Colonic mucosa (tissue), 4 donors: ENCODE results near the gene ZCCHC24. TPM values are rescaled to one million over a fixed set of nuclear protein-coding genes. Genes with fewer than 3 reads are reported as not detected.

Experiments
- DNase-seq: peaks from one replicate; pipeline ENCODE4 v3.0.0-alpha.2; 2020
- H3K27ac ChIP-seq: fragments of 200-600 bp; one replicate; pipeline ENCODE4 v1.8.0; 2021
- H3K27me3 ChIP-seq: fragments of 200-600 bp; one replicate; pipeline ENCODE4 v1.8.0; 2021
- H3K36me3 ChIP-seq: fragments of 200-600 bp; one replicate; pipeline ENCODE4 v1.8.0; 2021
- H3K4me1 ChIP-seq: fragments of 200-600 bp; one replicate; pipeline ENCODE4 v1.8.0; 2021; ENCODE audit warnings: mild to moderate bottlenecking
- H3K4me3 ChIP-seq: fragments of 200-600 bp; one replicate; pipeline ENCODE4 v1.8.0; 2021
- H3K9ac ChIP-seq, 2 donors: one replicate each; pipeline ENCODE4 v1.7.0; 2013; ENCODE audit warnings: control low read depth in 2 of 2, low read depth in 2 of 2, low read length in 2 of 2
- H3K9me3 ChIP-seq: fragments of 200-600 bp; one replicate; pipeline ENCODE4 v1.8.0; 2021
- CTCF ChIP-seq: fragments of 200-600 bp; IDR thresholded peaks from one replicate; pipeline ENCODE4 v1.8.0; 2022; ENCODE audit warnings: antibody characterized with exemption, mild to moderate bottlenecking
- intact Hi-C: fragments of 100-400 bp; cut with DNase I; formaldehyde crosslinking; loops from one replicate; pipeline ENCODE4 v1.14.1; 2022
- total RNA-seq, 2 donors: library from RNA; stranded (reverse); fragmentation: NEBNext Ultra II Directional in 1 of 2; extraction: Animal tissue kit (Norgen Biotek cat#: 25700) in 1 of 2; gene quantifications; one replicate each; pipeline ENCODE4 v1.2.1, GENCODE V29; 2021
- donor health status: healthy.
- donor health status: DM: no; HTN: no; CAD: no.
- donor health status: DM: no; HTN: no; CAD: no.

The ZCCHC24 gene
- total RNA-seq, 2 donors from 2014 or later, result 4.6 to 19.1 TPM

- no peaks in the 10 kb centered on the region for H3K9me3 ChIP-seq
- DNase-seq, result no peak
- no peak overlapping the region for H3K4me3 ChIP-seq
- TF ChIP-seq CTCF, result no peak
- H3K27ac ChIP-seq, result peak overlapping the region; percentile 60
- H3K27me3 ChIP-seq, result no peaks in the 10 kb centered on the region
- intact Hi-C loops, result no loop called here
- H3K9ac ChIP-seq, result no peak overlapping the region
- peaks cover 3% of the 10 kb centered on the region for H3K4me1 ChIP-seq
- no peaks in the 10 kb centered on the region for H3K36me3 ChIP-seq
Observed at GRCh38 chr10:79397575-79398303, 47.7 kb downstream of the ZCCHC24 start.

GRCh38 chr10:79397051-79397450 lies 48.4 kb downstream of the ZCCHC24 start:
- no peak overlapping the region for H3K9ac ChIP-seq
- H3K27ac ChIP-seq, result peak overlapping the region; percentile 60
- intact Hi-C loops, result no loop called here

GRCh38 chr10:79396520-79396919 lies 48.9 kb downstream of the ZCCHC24 start:
- H3K9ac ChIP-seq, result no peak overlapping the region
- DNase-seq, result no peak
- no peak overlapping the region for H3K27ac ChIP-seq
- H3K36me3 ChIP-seq, result no peaks in the 10 kb centered on the region
- peaks cover 3% of the 10 kb centered on the region for H3K4me1 ChIP-seq
- intact Hi-C loops, result no loop called here
- no peak for TF ChIP-seq CTCF
- H3K9me3 ChIP-seq, result no peaks in the 10 kb centered on the region
- H3K27me3 ChIP-seq, result no peaks in the 10 kb centered on the region
- H3K4me3 ChIP-seq, result no peak overlapping the region

More at GRCh38 chr10:79397051-79397450, 48.4 kb downstream of the ZCCHC24 start:
- no peak for TF ChIP-seq CTCF
- no peak overlapping the region for H3K4me3 ChIP-seq
- no peaks in the 10 kb centered on the region for H3K9me3 ChIP-seq
- DNase-seq, result no peak
- peaks cover 3% of the 10 kb centered on the region for H3K4me1 ChIP-seq
- H3K36me3 ChIP-seq, result no peaks in the 10 kb centered on the region
- H3K27me3 ChIP-seq, result no peaks in the 10 kb centered on the region

GRCh38 chr10:79394664-79395063 lies 50.8 kb downstream of the ZCCHC24 start:
- H3K27me3 ChIP-seq, result no peaks in the 10 kb centered on the region
- H3K9ac ChIP-seq, result no peak overlapping the region
- no peaks in the 10 kb centered on the region for H3K9me3 ChIP-seq
- intact Hi-C loops, result no loop called here
- H3K27ac ChIP-seq, result no peak overlapping the region
- no peak overlapping the region for H3K4me3 ChIP-seq
- TF ChIP-seq CTCF, result no peak
- H3K4me1 ChIP-seq, result peaks cover 3% of the 10 kb centered on the region
- DNase-seq, result no peak
- H3K36me3 ChIP-seq, result no peaks in the 10 kb centered on the region

- Histone ChIP-seq H3K27me3 (no peaks in the 10 kb centered on the region), H3K36me3 (no peaks in the 10 kb centered on the region), H3K9me3 (no peaks in the 10 kb centered on the region), H3K27ac (no peak overlapping the region), H3K9ac (no peak overlapping the region), H3K4me1 (peaks cover 3% of the 10 kb centered on the region), H3K4me3 (no peak overlapping the region)
- intact Hi-C loops, result no loop called here
- DNase-seq, result no peak
- TF ChIP-seq CTCF, result no peak
Observed at GRCh38 chr10:79393924-79394610, 51.4 kb downstream of the ZCCHC24 start.
